HG02938 (cell line): ENCODE data around the gene ZNF354B.
A peak's percentile ranks its signal among the peaks of the same experiment; 100 is the strongest.
"Not testable (repeated sequence)": the region's sequence is repeated elsewhere in the genome, so short reads cannot be mapped to it uniquely, and the experiment has no call there.

Experiments used
- ATAC-seq: cut with Tn5 transposase; IDR thresholded peaks from one replicate; pipeline ENCODE4 v1.9.1; 2021; ENCODE audit warnings: mild to moderate bottlenecking, moderate library complexity; ENCODE audit not compliant: unreplicated experiment

ZNF354B gene

GRCh38 chr5:178859625-178860521 is at the start of gene ZNF354B:
Gene ZNF354B (plus strand): TSS chr5:178859953. CDS start chr5:178861048, 1,095 bp downstream.
- peak; percentile 98 for ATAC-seq

- no peak for ATAC-seq
These were observed 42.2 kb upstream of the ZNF354B start for GRCh38 chr5:178817506-178817905.

GRCh38 chr5:178818094-178818493 is 41.7 kb upstream of the ZNF354B start:
- no peak for ATAC-seq

GRCh38 chr5:178820001-178820400 is 39.8 kb upstream of the ZNF354B start:
- ATAC-seq: no peak

GRCh38 chr5:178825444-178825843 is 34.3 kb upstream of the ZNF354B start:
- no peak for ATAC-seq

GRCh38 chr5:178826216-178826615 is 33.5 kb upstream of the ZNF354B start:
- no peak for ATAC-seq

- ATAC-seq: no peak
These were observed 32.1 kb upstream of the ZNF354B start for GRCh38 chr5:178827636-178828035.

GRCh38 chr5:178831049-178831448 is 28.7 kb upstream of the ZNF354B start:
- no peak for ATAC-seq

- no peak for ATAC-seq
These were observed 27.0 kb upstream of the ZNF354B start for GRCh38 chr5:178832618-178833201.

- no peak for ATAC-seq
These were observed 23.1 kb upstream of the ZNF354B start for GRCh38 chr5:178836628-178837027.

GRCh38 chr5:178838695-178839318 is 20.9 kb upstream of the ZNF354B start:
- not testable (repeated sequence) for ATAC-seq

- no peak for ATAC-seq
These were observed 20.4 kb upstream of the ZNF354B start for GRCh38 chr5:178839319-178839704.

- not testable (repeated sequence) for ATAC-seq
These were observed 19.4 kb upstream of the ZNF354B start for GRCh38 chr5:178840399-178840798.

GRCh38 chr5:178849316-178849715 is 10.4 kb upstream of the ZNF354B start:
- ATAC-seq: no peak

- no peak for ATAC-seq
These were observed 7.8 kb upstream of the ZNF354B start for GRCh38 chr5:178851951-178852350.

- ATAC-seq: no peak
These were observed 5.5 kb upstream of the ZNF354B start for GRCh38 chr5:178854284-178854683.

- ATAC-seq: peak; percentile 2
These were observed 862 bp downstream of the ZNF354B start for GRCh38 chr5:178860615-178861014.

- no peak for ATAC-seq
These were observed 1.9 kb downstream of the ZNF354B start for GRCh38 chr5:178861627-178862026.

GRCh38 chr5:178866946-178867345 is 7.2 kb downstream of the ZNF354B start:
- ATAC-seq: no peak

GRCh38 chr5:178869577-178869976 is 9.8 kb downstream of the ZNF354B start:
- no peak for ATAC-seq

- no peak for ATAC-seq
These were observed 10.7 kb downstream of the ZNF354B start for GRCh38 chr5:178870411-178870810.

- ATAC-seq: no peak
These were observed 12.5 kb downstream of the ZNF354B start for GRCh38 chr5:178872302-178872701.
